Duodenal mucosa (tissue), 2 donors: Measurements from ENCODE around the gene RIC8B.
A peak's percentile ranks its signal among the peaks of the same experiment; 100 is the strongest.

Source experiments
- H3K27ac ChIP-seq: one replicate; pipeline ENCODE4 v1.7.0; 2013; ENCODE audit warnings: low read depth, low read length
- H3K27me3 ChIP-seq, 2 donors: one replicate each; pipeline ENCODE4 v1.7.0; 2013; ENCODE audit warnings: low read length in 2 of 2, control low read depth in 1 of 2; ENCODE audit not compliant: insufficient read depth in 2 of 2, control insufficient read depth in 1 of 2
- H3K36me3 ChIP-seq, 2 donors: one replicate each; pipeline ENCODE4 v1.7.0; 2013; ENCODE audit warnings: low read length in 2 of 2, control low read depth in 1 of 2; ENCODE audit not compliant: insufficient read depth in 2 of 2, control insufficient read depth in 1 of 2
- H3K4me1 ChIP-seq, 2 donors: one replicate each; pipeline ENCODE4 v1.7.0; 2013; ENCODE audit warnings: low read length in 2 of 2, control low read depth in 1 of 2; ENCODE audit not compliant: insufficient read depth in 2 of 2, control insufficient read depth in 1 of 2
- H3K4me3 ChIP-seq, 2 donors: one replicate each; pipeline ENCODE4 v1.7.0; 2013; ENCODE audit warnings: low read length in 2 of 2, low read depth in 1 of 2
- H3K9ac ChIP-seq, 2 donors: one replicate each; pipeline ENCODE4 v1.7.0; 2013; ENCODE audit warnings: low read length in 2 of 2, low read depth in 1 of 2
- H3K9me3 ChIP-seq, 2 donors: one replicate each; pipeline ENCODE4 v1.7.0; 2013; ENCODE audit warnings: low read length in 2 of 2, control low read depth in 1 of 2; ENCODE audit not compliant: control insufficient read depth in 1 of 2

RIC8B gene

GRCh38 chr12:106897981-106898901, 123.8 kb downstream of the RIC8B start:
- no peaks in the 10 kb centered on the region for H3K27me3 ChIP-seq
- peaks cover 0 to 3% of the 10 kb centered on the region in 2 donors for H3K4me1 ChIP-seq
- no peaks in the 10 kb centered on the region for H3K36me3 ChIP-seq
- no peak overlapping the region for H3K4me3 ChIP-seq
- H3K9ac ChIP-seq, result no peak overlapping the region
- no peaks in the 10 kb centered on the region for H3K9me3 ChIP-seq
- no peak overlapping the region for H3K27ac ChIP-seq

GRCh38 chr12:106900554-106900953, 126.1 kb downstream of the RIC8B start:
- H3K27ac ChIP-seq, result no peak overlapping the region
- H3K36me3 ChIP-seq, result no peaks in the 10 kb centered on the region
- no peaks in the 10 kb centered on the region for H3K27me3 ChIP-seq
- no peak overlapping the region for H3K9ac ChIP-seq
- no peaks in the 10 kb centered on the region for H3K9me3 ChIP-seq
- H3K4me1 ChIP-seq, result peaks cover 0 to 5% of the 10 kb centered on the region in 2 donors
- H3K4me3 ChIP-seq, result no peak overlapping the region

GRCh38 chr12:106901276-106901675, 126.8 kb downstream of the RIC8B start:
- H3K4me3 ChIP-seq, result no peak overlapping the region

GRCh38 chr12:106902053-106902452, 127.6 kb downstream of the RIC8B start:
- Histone ChIP-seq H3K36me3 (no peaks in the 10 kb centered on the region), H3K27ac (no peak overlapping the region), H3K27me3 (no peaks in the 10 kb centered on the region), H3K4me3 (no peak overlapping the region), H3K4me1 (peaks cover 0 to 5% of the 10 kb centered on the region in 2 donors), H3K9me3 (no peaks in the 10 kb centered on the region), H3K9ac (no peak overlapping the region)

More at GRCh38 chr12:106901276-106901675, 126.8 kb downstream of the RIC8B start:
- Histone ChIP-seq H3K4me1 (peaks cover 0 to 5% of the 10 kb centered on the region in 2 donors), H3K27ac (no peak overlapping the region), H3K9ac (no peak overlapping the region), H3K27me3 (no peaks in the 10 kb centered on the region), H3K36me3 (no peaks in the 10 kb centered on the region), H3K9me3 (no peaks in the 10 kb centered on the region)

- H3K9ac ChIP-seq, result peak overlapping the region; percentile 26 to 37
- no peaks in the 10 kb centered on the region for H3K36me3 ChIP-seq
- peak overlapping the region; percentile 59 to 67 for H3K4me3 ChIP-seq
- H3K4me1 ChIP-seq, result peaks cover 0 to 5% of the 10 kb centered on the region in 2 donors
- no peaks in the 10 kb centered on the region for H3K27me3 ChIP-seq
- H3K27ac ChIP-seq, result no peak overlapping the region
- H3K9me3 ChIP-seq, result no peaks in the 10 kb centered on the region
Measured at GRCh38 chr12:106903241-106903945, 128.9 kb downstream of the RIC8B start.

GRCh38 chr12:106906715-106907114, 132.2 kb downstream of the RIC8B start:
- H3K27me3 ChIP-seq, result peaks cover 0 to 3% of the 10 kb centered on the region in 2 donors

GRCh38 chr12:106907411-106907810, 132.9 kb downstream of the RIC8B start:
- peaks cover 0 to 5% of the 10 kb centered on the region in 2 donors for H3K4me1 ChIP-seq
- peaks cover 0 to 3% of the 10 kb centered on the region in 2 donors for H3K27me3 ChIP-seq
- no peak overlapping the region for H3K27ac ChIP-seq

More at GRCh38 chr12:106906715-106907114, 132.2 kb downstream of the RIC8B start:
- Histone ChIP-seq H3K4me3 (no peak overlapping the region), H3K4me1 (peaks cover 0 to 5% of the 10 kb centered on the region in 2 donors), H3K27ac (no peak overlapping the region), H3K36me3 (no peaks in the 10 kb centered on the region), H3K9me3 (no peaks in the 10 kb centered on the region), H3K9ac (no peak overlapping the region)

GRCh38 chr12:106907846-106908245, 133.4 kb downstream of the RIC8B start:
- H3K27ac ChIP-seq, result no peak overlapping the region
- no peak overlapping the region for H3K9ac ChIP-seq
- H3K4me1 ChIP-seq, result peaks cover 0 to 5% of the 10 kb centered on the region in 2 donors
- H3K36me3 ChIP-seq, result no peaks in the 10 kb centered on the region
- H3K27me3 ChIP-seq, result peaks cover 0 to 3% of the 10 kb centered on the region in 2 donors
- no peak overlapping the region for H3K4me3 ChIP-seq
- H3K9me3 ChIP-seq, result no peaks in the 10 kb centered on the region

More at GRCh38 chr12:106907411-106907810, 132.9 kb downstream of the RIC8B start:
- Histone ChIP-seq H3K9me3 (no peaks in the 10 kb centered on the region), H3K4me3 (no peak overlapping the region), H3K9ac (no peak overlapping the region), H3K36me3 (no peaks in the 10 kb centered on the region)

GRCh38 chr12:106908561-106908960, 134.1 kb downstream of the RIC8B start:
- no peak overlapping the region for H3K27ac ChIP-seq
- H3K36me3 ChIP-seq, result no peaks in the 10 kb centered on the region
- H3K4me3 ChIP-seq, result no peak overlapping the region
- peaks cover 0 to 3% of the 10 kb centered on the region in 2 donors for H3K27me3 ChIP-seq
- no peak overlapping the region for H3K9ac ChIP-seq
- no peaks in the 10 kb centered on the region for H3K9me3 ChIP-seq
- no peaks in the 10 kb centered on the region for H3K4me1 ChIP-seq

- Histone ChIP-seq H3K4me1 (no peaks in the 10 kb centered on the region), H3K36me3 (no peaks in the 10 kb centered on the region), H3K4me3 (no peak overlapping the region), H3K27ac (no peak overlapping the region), H3K9ac (no peak overlapping the region), H3K27me3 (peaks cover 0 to 3% of the 10 kb centered on the region in 2 donors), H3K9me3 (no peaks in the 10 kb centered on the region)
Measured at GRCh38 chr12:106910202-106910601, 135.7 kb downstream of the RIC8B start.
